Muscle layer of duodenum (tissue), 2 donors: ENCODE results near the gene APBB2.
"Not testable (repeated sequence)": the region's sequence is repeated elsewhere in the genome, so short reads cannot be mapped to it uniquely, and the experiment has no call there.

ENCODE experiments used
- H3K27ac ChIP-seq: one replicate; pipeline ENCODE4 v1.7.0; 2013; ENCODE audit warnings: mild to moderate bottlenecking, low read length
- H3K27me3 ChIP-seq: one replicate; pipeline ENCODE4 v1.7.0; 2013; ENCODE audit warnings: low read depth, mild to moderate bottlenecking, control low read depth, low read length
- H3K36me3 ChIP-seq, 2 donors: one replicate each; pipeline ENCODE4 v1.7.0; 2013; ENCODE audit warnings: low read length in 2 of 2, control low read depth in 1 of 2, mild to moderate bottlenecking in 1 of 2; ENCODE audit not compliant: insufficient read depth in 2 of 2, control insufficient read depth in 1 of 2
- H3K4me1 ChIP-seq, 2 donors: one replicate each; pipeline ENCODE4 v1.7.0; 2013; ENCODE audit warnings: low read length in 2 of 2, mild to moderate bottlenecking in 2 of 2, control low read depth in 1 of 2, moderate library complexity in 1 of 2; ENCODE audit not compliant: insufficient read depth in 2 of 2, control insufficient read depth in 1 of 2
- H3K4me3 ChIP-seq, 2 donors: one replicate each; pipeline ENCODE4 v1.7.0; 2013; ENCODE audit warnings: low read length in 2 of 2, low read depth in 1 of 2, mild to moderate bottlenecking in 1 of 2
- H3K9me3 ChIP-seq, 2 donors: one replicate each; pipeline ENCODE4 v1.7.0; 2013; ENCODE audit warnings: low read length in 2 of 2, control low read depth in 1 of 2, mild to moderate bottlenecking in 1 of 2; ENCODE audit not compliant: control insufficient read depth in 1 of 2
- donor health status: healthy.

APBB2 gene

DNA sequence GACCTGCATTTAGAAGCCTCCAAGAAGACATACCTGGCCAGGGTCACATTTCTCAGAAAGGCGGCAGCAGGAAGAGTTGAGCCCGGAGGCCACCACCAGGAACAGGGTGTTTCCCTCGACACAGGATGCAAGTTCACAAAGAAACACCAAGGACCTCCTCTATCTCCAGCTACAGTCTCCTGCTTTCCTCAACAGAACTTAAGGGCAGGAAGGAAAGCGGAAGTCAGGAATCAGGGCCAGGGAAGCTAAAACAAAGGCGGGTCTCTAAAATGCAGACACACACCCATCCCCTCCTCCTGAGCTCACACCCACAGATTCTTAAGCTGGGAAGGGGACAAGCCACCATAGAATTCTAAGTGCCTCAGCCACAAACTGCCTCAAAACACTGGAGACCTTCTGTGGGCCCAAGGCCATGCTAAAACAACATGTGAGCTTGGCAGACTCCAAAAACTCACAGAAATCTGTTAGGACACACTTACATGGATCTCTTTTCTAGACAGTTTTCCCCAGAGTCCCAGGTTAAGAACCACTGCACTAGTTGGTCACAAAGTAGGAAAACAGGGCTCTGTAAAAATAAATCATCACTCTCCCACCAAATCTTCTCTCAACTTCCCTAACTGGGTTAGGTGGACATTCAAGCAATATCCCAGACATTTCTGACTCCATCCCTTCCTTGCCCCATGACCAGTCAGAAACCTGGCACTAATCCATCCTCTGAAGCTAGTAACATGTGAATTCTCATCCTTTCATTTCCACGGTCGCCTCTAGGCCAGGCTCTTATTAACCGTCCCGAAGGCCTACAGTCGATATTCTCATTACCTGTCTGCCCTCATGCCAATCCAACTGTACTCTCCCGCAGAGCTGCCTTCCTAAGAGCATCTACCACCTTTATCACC lies 163.2 kb downstream of the APBB2 start:
- Histone ChIP-seq H3K27ac (no peak overlapping the region), H3K4me3 (no peak overlapping the region), H3K4me1 (no peaks in the 10 kb centered on the region)

DNA sequence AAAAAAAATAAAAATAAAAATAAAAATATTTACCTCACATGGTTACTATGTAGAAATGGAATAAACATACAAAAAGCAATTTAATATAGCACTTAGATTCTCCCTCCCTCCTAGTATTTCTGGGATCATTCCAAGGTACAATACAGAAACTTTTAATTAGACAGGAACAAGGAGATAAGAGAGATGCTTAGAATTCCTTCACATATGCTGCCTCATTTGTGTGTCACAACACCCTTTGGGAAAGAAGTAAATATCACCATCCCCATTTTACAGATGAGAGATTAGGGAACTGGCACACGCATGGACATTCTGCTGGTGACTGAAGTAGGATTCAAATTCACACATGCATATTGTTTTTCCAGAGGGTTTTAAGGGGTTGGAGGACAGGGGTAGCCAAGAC lies 164.2 kb downstream of the APBB2 start:
- Histone ChIP-seq H3K27me3 (no peaks in the 10 kb centered on the region), H3K36me3 (no peaks in the 10 kb centered on the region), H3K4me3 (no peak overlapping the region), H3K9me3 (no peaks in the 10 kb centered on the region), H3K27ac (no peak overlapping the region), H3K4me1 (no peaks in the 10 kb centered on the region)

More for the DNA sequence above, 163.2 kb downstream of the APBB2 start:
- no peaks in the 10 kb centered on the region for H3K9me3 ChIP-seq
- H3K36me3 ChIP-seq = no peaks in the 10 kb centered on the region
- no peaks in the 10 kb centered on the region for H3K27me3 ChIP-seq

DNA sequence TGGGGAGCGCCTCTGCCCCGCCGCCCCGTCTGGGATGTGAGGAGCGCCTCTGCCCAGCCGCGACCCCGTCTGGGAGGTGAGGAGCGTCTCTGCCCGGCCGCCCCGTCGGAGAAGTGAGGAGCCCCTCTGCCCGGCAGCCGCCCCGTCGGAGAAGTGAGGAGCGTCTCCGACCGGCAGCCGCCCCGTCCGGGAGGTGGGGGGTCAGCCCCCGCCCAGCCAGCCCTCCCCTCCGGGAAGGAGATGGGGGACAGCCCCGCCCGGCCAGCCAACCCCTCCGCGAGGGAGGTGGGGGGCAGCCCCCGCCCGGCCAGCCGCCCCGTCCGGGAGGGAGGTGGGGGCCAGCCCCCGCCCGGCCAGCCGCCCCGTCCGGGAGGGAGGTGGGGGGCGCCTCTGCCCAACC lies 165.2 kb downstream of the APBB2 start:
- H3K27me3 ChIP-seq, H3K36me3 ChIP-seq, H3K4me3 ChIP-seq, H3K9me3 ChIP-seq, H3K27ac ChIP-seq, H3K4me1 ChIP-seq: not testable (repeated sequence)

DNA sequence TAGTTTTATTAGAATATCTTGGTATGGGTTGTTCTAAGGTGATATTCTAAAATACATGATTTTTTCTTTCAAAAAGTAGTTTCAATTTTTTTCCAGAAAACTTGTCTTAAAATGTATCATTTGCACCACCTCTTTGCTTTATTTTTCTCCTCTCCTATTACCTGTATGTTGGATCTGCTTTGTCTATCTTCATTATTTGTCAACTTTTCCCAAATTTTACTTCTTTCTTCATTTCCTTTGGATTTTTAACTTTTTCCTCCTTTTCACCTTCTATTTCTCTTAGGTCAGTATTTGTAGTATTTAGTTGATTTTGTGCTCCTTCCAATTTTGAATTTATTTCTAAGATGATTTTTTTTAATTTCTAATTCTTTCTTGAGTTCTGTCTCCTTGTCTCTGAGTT lies 169.6 kb downstream of the APBB2 start:
- no peaks in the 10 kb centered on the region for H3K36me3 ChIP-seq
- H3K4me1 ChIP-seq = no peaks in the 10 kb centered on the region
- H3K9me3 ChIP-seq = no peaks in the 10 kb centered on the region
- H3K4me3 ChIP-seq = no peak overlapping the region
- no peak overlapping the region for H3K27ac ChIP-seq
- H3K27me3 ChIP-seq = no peaks in the 10 kb centered on the region

DNA sequence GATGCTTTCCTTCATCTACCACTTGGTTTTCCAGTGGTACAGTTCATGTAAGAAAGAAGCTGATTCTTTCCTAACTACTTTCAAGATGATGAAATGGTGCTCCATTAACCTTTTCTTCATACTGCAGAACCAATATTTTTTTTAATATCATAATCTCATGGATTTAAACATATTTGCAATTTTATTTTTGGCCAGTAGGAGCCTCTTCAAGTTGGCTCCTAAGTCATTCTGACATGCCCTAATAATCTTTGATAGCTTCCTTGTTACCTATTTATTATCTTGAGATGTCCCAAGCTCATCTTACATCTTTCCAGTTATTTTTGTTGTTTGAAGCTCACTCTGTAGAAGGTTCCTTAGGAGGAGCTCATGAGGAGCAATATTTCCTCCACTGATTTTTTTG lies 170.2 kb downstream of the APBB2 start:
- no peak overlapping the region for H3K4me3 ChIP-seq
- H3K27me3 ChIP-seq = no peaks in the 10 kb centered on the region
- no peaks in the 10 kb centered on the region for H3K36me3 ChIP-seq

DNA sequence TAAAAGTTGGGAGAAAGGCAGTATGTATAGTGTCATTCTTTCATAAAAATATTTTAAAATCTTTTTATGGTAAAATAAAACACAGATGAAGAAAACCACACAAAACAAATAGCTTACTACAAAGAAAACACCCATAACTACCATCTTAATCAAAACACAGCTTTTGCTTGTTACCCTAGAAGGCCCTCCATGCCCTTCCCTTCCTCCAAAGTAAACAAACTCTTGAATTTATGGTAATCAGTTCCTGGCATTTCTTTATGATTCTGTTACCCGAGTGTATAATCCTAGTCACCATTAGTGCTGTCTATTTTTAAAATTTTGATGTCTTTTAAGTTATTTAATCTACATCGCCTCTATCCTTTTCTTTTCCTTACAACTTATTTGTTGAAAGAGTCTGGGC lies 170.9 kb downstream of the APBB2 start:
- H3K27ac ChIP-seq = no peak overlapping the region

More for the DNA sequence above, 170.2 kb downstream of the APBB2 start:
- H3K4me1 ChIP-seq = no peaks in the 10 kb centered on the region
- H3K27ac ChIP-seq = no peak overlapping the region
- no peaks in the 10 kb centered on the region for H3K9me3 ChIP-seq

DNA sequence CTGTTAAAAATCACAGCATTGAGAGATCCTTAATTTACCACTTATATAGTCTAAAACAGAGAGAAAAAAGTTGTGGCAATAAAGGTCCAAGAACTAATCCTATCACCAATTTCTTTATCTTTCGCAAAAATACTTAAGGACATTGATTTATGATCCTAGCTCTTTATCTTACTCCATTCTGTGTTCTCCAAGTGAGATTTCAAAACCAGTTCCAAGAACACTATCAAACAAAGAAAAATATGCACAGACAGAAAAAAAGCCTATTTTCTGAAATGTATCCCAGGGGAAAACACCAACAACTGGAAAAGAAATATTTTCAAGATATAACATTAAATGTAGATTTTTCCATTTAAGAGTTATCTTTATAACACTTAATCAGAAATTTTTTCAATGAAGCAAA lies 172.8 kb downstream of the APBB2 start:
- Histone ChIP-seq H3K9me3 (no peaks in the 10 kb centered on the region), H3K36me3 (no peaks in the 10 kb centered on the region), H3K27me3 (no peaks in the 10 kb centered on the region), H3K4me3 (no peak overlapping the region), H3K4me1 (no peaks in the 10 kb centered on the region), H3K27ac (no peak overlapping the region)

More for the DNA sequence above, 170.9 kb downstream of the APBB2 start:
- no peaks in the 10 kb centered on the region for H3K4me1 ChIP-seq
- H3K9me3 ChIP-seq = no peaks in the 10 kb centered on the region
- no peaks in the 10 kb centered on the region for H3K27me3 ChIP-seq
- H3K36me3 ChIP-seq = no peaks in the 10 kb centered on the region
- no peak overlapping the region for H3K4me3 ChIP-seq

DNA sequence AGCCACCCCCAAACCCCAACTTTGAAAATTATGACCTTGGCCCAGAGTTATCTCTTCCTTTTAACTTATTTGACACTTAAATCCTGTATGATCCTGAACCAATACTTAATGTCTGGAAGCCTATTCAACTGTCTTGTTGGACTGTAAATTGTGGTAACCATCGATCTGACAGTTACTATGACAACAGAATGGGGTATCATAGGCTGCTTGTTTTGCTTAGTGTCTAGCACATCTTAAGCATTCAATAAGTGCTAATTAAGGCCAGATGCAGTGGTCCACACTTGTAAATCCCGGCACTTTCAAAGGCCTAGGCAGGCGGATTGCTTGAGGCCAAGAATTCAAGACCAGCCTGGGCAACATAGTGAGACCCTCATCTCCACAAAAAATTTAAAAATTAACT lies 175.0 kb downstream of the APBB2 start:
- Histone ChIP-seq H3K36me3 (no peaks in the 10 kb centered on the region), H3K27ac (no peak overlapping the region), H3K27me3 (no peaks in the 10 kb centered on the region), H3K9me3 (no peaks in the 10 kb centered on the region), H3K4me3 (no peak overlapping the region), H3K4me1 (no peaks in the 10 kb centered on the region)

DNA sequence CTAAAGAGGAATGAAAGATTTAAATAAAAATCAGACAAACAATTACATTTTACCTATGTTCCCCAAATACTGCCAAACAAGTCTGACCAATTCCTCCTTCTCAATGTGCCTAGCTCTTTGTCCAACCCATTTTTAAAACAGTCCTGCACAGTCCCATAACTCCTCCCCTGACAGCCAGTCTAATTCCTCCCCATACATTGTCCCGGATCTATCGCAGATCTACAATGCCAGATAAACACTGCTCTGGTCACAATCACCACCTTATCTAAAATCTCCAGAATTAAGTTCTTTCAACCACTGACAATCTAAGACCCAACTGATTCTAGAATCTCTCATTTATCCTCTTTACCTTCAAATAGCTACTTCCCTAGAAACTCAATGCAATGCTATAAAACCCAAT lies 176.0 kb downstream of the APBB2 start:
- no peak overlapping the region for H3K27ac ChIP-seq
- no peaks in the 10 kb centered on the region for H3K9me3 ChIP-seq
- H3K27me3 ChIP-seq = no peaks in the 10 kb centered on the region
- H3K4me3 ChIP-seq = no peak overlapping the region
- no peaks in the 10 kb centered on the region for H3K4me1 ChIP-seq
- no peaks in the 10 kb centered on the region for H3K36me3 ChIP-seq

DNA sequence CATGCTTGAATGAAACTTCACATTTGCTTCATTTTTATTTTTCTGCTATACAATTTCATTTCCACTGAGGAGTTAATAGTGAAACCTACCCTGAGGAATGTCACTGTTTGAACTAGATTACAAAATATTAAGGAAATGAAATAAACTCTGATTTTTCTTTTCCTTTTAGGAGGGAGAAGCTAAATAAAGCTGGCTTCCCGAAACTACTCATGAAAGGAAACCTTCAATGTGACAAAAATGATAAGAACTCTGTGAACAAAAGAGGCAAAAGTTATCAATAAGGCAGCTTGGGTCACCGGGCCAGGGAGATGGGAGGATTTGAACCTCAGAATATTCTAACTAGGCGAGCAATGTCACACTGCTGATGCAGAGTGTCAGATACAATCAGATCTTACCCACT lies 185.2 kb downstream of the APBB2 start:
- H3K4me1 ChIP-seq = no peaks in the 10 kb centered on the region
- H3K4me3 ChIP-seq = no peak overlapping the region
- no peaks in the 10 kb centered on the region for H3K27me3 ChIP-seq
- no peak overlapping the region for H3K27ac ChIP-seq
- H3K36me3 ChIP-seq = no peaks in the 10 kb centered on the region
- H3K9me3 ChIP-seq = peaks cover 7 to 16% of the 10 kb centered on the region in 2 donors

DNA sequence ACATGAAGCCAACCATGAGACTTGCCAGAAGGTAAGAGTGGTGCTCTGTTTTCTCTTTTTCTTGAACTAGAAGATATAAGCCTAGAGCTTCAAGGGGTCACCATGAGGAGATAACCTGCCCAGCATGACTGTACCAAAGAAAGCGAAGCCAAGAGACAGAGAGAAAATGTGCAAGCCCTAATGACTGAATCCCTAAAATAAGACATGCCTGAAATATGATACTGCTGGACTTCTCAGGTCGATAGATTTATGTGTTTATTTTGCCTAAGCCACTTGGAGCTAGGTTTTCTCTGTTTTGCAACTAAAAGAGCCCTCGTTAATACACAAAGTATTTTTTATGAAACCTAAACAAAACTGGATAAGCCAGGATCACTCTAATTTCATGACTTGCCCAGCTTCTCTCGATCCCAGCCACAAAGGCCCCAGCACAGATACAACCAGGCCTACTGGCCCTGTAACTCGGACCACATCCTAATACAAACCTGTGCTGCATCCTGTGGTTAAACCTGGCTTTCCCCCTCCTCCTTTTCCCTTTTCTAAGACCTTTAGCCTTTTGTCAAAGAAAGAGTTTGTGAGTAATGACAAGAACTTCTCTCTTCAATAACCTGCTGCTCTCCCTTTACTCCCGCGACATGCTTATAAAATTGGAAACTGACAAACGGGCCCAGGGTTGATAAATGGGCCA lies 185.8 kb downstream of the APBB2 start:
- Histone ChIP-seq H3K4me3 (no peak overlapping the region), H3K27ac (no peak overlapping the region)

More for the DNA sequence above, 185.8 kb downstream of the APBB2 start:
- no peaks in the 10 kb centered on the region for H3K36me3 ChIP-seq
- no peaks in the 10 kb centered on the region for H3K4me1 ChIP-seq
- H3K27me3 ChIP-seq = no peaks in the 10 kb centered on the region
- H3K9me3 ChIP-seq = peaks cover 7 to 16% of the 10 kb centered on the region in 2 donors
